Neural cell (in vitro differentiated cells): ENCODE results near the gene MICB. TPM values are rescaled to one million over a fixed set of nuclear protein-coding genes. Genes with fewer than 3 reads are reported as not detected.

Experiments
- H2AFZ ChIP-seq: fragments of 200-600, 300-800 bp; sonication (generic), shearing (Covaris generic); 2 replicates; pipeline ENCODE4 v1.6.0; 2014; ENCODE audit warnings: low read depth, mild to moderate bottlenecking, antibody characterized with exemption, low read length, moderate library complexity
- H3F3A ChIP-seq: fragments of 200-600 bp; shearing (Covaris generic); 2 replicates; pipeline ENCODE4 v1.6.1; 2016; ENCODE audit warnings: mild to moderate bottlenecking, moderate library complexity, mixed read lengths, antibody characterized with exemption, low read length; ENCODE audit not compliant: insufficient read depth, poor library complexity, severe bottlenecking
- H3K27ac ChIP-seq: fragments of 200-600, 300-800 bp; sonication (generic), shearing (Covaris generic); 2 replicates; pipeline ENCODE4 v1.5.1; 2014; ENCODE audit warnings: mild to moderate bottlenecking, low read length, moderate library complexity
- H3K27me3 ChIP-seq: fragments of 300-800, 200-600 bp; sonication (generic), shearing (Covaris generic); 2 replicates; pipeline ENCODE4 v1.6.0; 2014; ENCODE audit warnings: mild to moderate bottlenecking, low read depth, low read length, moderate library complexity; ENCODE audit not compliant: insufficient read depth
- H3K36me3 ChIP-seq: fragments of 300-800, 200-600 bp; sonication (generic), shearing (Covaris generic); 2 replicates; pipeline ENCODE4 v1.5.1; 2014; ENCODE audit warnings: mild to moderate bottlenecking, antibody characterized with exemption, low read length, moderate library complexity; ENCODE audit not compliant: insufficient read depth
- H3K4me2 ChIP-seq: fragments of 300-800, 200-600 bp; sonication (generic), shearing (Covaris generic); 2 replicates; pipeline ENCODE4 v1.6.0; 2014; ENCODE audit warnings: mild to moderate bottlenecking, low read length
- H3K4me3 ChIP-seq: fragments of 300-800, 200-600 bp; sonication (generic), shearing (Covaris generic); 2 replicates; pipeline ENCODE4 v1.5.1; 2014; ENCODE audit warnings: mild to moderate bottlenecking, low read length, moderate library complexity
- H3K79me2 ChIP-seq: fragments of 200-600 bp; shearing (Covaris generic); replicated peaks from 2 replicates; pipeline ENCODE4 v1.6.0; 2014; ENCODE audit warnings: mild to moderate bottlenecking, low read length, moderate library complexity; ENCODE audit not compliant: insufficient read depth
- H3K9ac ChIP-seq: fragments of 300-800, 200-600 bp; sonication (generic), shearing (Covaris generic); 2 replicates; pipeline ENCODE4 v1.6.1; 2016; ENCODE audit warnings: mild to moderate bottlenecking, low read length, mixed read lengths
- H3K9me2 ChIP-seq: fragments of 200-600 bp; shearing (Covaris generic); 2 replicates; pipeline ENCODE4 v1.6.1; 2016; ENCODE audit warnings: mild to moderate bottlenecking, low read length, mixed read lengths; ENCODE audit not compliant: insufficient read depth
- H3K9me3 ChIP-seq: fragments of 200-600, 300-800 bp; sonication (generic), shearing (Covaris generic); 2 replicates; pipeline ENCODE4 v1.6.1; 2016; ENCODE audit warnings: mild to moderate bottlenecking, mixed run types, low read length, moderate library complexity, mixed read lengths
- H4K20me1 ChIP-seq: fragments of 200-600 bp; shearing (Covaris generic); 2 replicates; pipeline ENCODE4 v1.6.1; 2016; ENCODE audit warnings: mild to moderate bottlenecking, mixed run types; ENCODE audit not compliant: insufficient read depth
- EP300 ChIP-seq: fragments of 450-650 bp; conservative IDR thresholded peaks from 2 replicates; pipeline ENCODE4 v1.6.1; 2014; ENCODE audit warnings: antibody characterized with exemption, mild to moderate bottlenecking, moderate library complexity; ENCODE audit not compliant: poor library complexity, severe bottlenecking
- EZH2 ChIP-seq: fragments of 200-600, 300-800 bp; shearing (Covaris generic), sonication (generic); IDR thresholded peaks from 2 replicates; pipeline ENCODE4 v1.6.1; 2014; ENCODE audit warnings: antibody characterized with exemption, low read length, borderline replicate concordance, mild to moderate bottlenecking; ENCODE audit not compliant: insufficient read depth, poor library complexity, severe bottlenecking
- MXI1 ChIP-seq: fragments of 450-650 bp; conservative IDR thresholded peaks from 2 replicates; pipeline ENCODE4 v1.6.1; 2014; ENCODE audit warnings: antibody characterized with exemption, mild to moderate bottlenecking; ENCODE audit not compliant: poor library complexity, severe bottlenecking
- POLR2AphosphoS5 ChIP-seq: IDR thresholded peaks from 2 replicates; pipeline ENCODE4 v1.6.1; 2012
- RAD21 ChIP-seq: fragments of 450-650 bp; conservative IDR thresholded peaks from 2 replicates; pipeline ENCODE4 v1.6.1; 2014; ENCODE audit warnings: antibody characterized with exemption, mild to moderate bottlenecking, moderate library complexity
- SMC3 ChIP-seq: fragments of 450-650 bp; conservative IDR thresholded peaks from 2 replicates; pipeline ENCODE4 v1.6.1; 2014; ENCODE audit warnings: antibody characterized with exemption, mild to moderate bottlenecking, moderate library complexity; ENCODE audit not compliant: poor library complexity
- TAF1 ChIP-seq: IDR thresholded peaks from 2 replicates; pipeline ENCODE4 v1.6.1; 2012; ENCODE audit warnings: low read depth
- polyA plus RNA-seq: library from polyadenylated mRNA; depleted of rRNA; stranded (reverse); fragments of >200 nt; gene quantifications from 2 replicates; pipeline ENCODE4 v1.2.3, GENCODE V29; 2014
- TF ChIP-seq, protein P1 (sequence below): fragments of 450-650 bp; IDR thresholded peaks from 2 replicates; pipeline ENCODE4 v1.5.1; 2014; ENCODE audit warnings: antibody characterized with exemption, mild to moderate bottlenecking, moderate library complexity; ENCODE audit not compliant: poor library complexity, severe bottlenecking
- TF ChIP-seq, protein P2 (sequence below): IDR thresholded peaks from 2 replicates; pipeline ENCODE4 v1.6.1; 2012; ENCODE audit warnings: borderline replicate concordance

MICB gene
- polyA plus RNA-seq, 1 donor from 2014 or later = not detected

DNA sequence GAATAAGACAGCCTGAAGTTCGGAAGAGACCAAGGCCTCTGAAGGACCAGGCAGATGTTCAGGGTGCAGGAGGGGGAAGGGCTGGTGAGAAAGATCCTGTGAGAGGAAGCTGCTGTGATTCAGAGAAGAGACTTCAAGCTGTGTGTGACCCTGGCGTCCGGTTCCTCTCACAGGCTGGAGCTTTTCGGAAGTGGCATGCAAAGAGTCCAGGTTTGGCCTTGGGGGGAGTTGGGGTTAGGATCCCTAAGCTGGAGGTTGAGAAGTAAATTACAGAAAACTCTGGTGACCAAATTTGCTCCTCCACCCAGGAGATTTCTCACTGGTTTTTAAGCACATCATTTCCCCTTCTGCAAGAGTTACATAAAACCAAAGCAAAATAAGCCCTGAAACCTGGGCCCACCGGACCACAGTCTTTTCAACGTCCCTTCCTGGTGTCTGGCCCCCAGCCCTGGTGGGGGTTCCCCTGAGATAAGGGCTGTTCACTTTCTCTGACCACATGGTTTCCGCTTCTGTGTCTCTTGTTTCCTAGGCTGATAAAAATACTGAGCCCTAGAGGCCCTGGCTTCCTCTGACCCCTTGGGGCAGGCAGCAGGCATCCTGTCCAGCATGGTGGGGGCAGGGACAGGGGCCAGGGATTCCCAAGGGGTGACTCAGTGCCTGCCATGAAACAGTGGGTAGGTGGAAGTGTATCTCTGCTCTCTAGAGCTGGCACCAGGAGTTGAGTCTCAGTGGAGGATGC lies 62.2 kb downstream of the MICB start:
- Histone ChIP-seq H4K20me1 (no peaks in the 10 kb centered on the region), H3K9me3 (no peaks in the 10 kb centered on the region), H3K79me2 (no peaks in the 10 kb centered on the region), H3K27ac (no peak overlapping the region), H2AFZ (no peak overlapping the region), H3K9me2 (no peaks in the 10 kb centered on the region), H3K4me2 (no peak overlapping the region), H3K4me3 (no peak overlapping the region), H3K27me3 (no peaks in the 10 kb centered on the region), H3K9ac (no peak overlapping the region), H3F3A (no peaks in the 10 kb centered on the region), H3K36me3 (no peaks in the 10 kb centered on the region)
- TF ChIP-seq POLR2AphosphoS5 (no peak), RAD21 (no peak), MXI1 (no peak), EP300 (no peak), EZH2 (no peak), TAF1 (no peak), SMC3 (no peak)
- TF ChIP-seq, protein P1, sequence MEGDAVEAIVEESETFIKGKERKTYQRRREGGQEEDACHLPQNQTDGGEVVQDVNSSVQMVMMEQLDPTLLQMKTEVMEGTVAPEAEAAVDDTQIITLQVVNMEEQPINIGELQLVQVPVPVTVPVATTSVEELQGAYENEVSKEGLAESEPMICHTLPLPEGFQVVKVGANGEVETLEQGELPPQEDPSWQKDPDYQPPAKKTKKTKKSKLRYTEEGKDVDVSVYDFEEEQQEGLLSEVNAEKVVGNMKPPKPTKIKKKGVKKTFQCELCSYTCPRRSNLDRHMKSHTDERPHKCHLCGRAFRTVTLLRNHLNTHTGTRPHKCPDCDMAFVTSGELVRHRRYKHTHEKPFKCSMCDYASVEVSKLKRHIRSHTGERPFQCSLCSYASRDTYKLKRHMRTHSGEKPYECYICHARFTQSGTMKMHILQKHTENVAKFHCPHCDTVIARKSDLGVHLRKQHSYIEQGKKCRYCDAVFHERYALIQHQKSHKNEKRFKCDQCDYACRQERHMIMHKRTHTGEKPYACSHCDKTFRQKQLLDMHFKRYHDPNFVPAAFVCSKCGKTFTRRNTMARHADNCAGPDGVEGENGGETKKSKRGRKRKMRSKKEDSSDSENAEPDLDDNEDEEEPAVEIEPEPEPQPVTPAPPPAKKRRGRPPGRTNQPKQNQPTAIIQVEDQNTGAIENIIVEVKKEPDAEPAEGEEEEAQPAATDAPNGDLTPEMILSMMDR = no peak
- TF ChIP-seq, protein P2, sequence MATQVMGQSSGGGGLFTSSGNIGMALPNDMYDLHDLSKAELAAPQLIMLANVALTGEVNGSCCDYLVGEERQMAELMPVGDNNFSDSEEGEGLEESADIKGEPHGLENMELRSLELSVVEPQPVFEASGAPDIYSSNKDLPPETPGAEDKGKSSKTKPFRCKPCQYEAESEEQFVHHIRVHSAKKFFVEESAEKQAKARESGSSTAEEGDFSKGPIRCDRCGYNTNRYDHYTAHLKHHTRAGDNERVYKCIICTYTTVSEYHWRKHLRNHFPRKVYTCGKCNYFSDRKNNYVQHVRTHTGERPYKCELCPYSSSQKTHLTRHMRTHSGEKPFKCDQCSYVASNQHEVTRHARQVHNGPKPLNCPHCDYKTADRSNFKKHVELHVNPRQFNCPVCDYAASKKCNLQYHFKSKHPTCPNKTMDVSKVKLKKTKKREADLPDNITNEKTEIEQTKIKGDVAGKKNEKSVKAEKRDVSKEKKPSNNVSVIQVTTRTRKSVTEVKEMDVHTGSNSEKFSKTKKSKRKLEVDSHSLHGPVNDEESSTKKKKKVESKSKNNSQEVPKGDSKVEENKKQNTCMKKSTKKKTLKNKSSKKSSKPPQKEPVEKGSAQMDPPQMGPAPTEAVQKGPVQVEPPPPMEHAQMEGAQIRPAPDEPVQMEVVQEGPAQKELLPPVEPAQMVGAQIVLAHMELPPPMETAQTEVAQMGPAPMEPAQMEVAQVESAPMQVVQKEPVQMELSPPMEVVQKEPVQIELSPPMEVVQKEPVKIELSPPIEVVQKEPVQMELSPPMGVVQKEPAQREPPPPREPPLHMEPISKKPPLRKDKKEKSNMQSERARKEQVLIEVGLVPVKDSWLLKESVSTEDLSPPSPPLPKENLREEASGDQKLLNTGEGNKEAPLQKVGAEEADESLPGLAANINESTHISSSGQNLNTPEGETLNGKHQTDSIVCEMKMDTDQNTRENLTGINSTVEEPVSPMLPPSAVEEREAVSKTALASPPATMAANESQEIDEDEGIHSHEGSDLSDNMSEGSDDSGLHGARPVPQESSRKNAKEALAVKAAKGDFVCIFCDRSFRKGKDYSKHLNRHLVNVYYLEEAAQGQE = no peak

DNA sequence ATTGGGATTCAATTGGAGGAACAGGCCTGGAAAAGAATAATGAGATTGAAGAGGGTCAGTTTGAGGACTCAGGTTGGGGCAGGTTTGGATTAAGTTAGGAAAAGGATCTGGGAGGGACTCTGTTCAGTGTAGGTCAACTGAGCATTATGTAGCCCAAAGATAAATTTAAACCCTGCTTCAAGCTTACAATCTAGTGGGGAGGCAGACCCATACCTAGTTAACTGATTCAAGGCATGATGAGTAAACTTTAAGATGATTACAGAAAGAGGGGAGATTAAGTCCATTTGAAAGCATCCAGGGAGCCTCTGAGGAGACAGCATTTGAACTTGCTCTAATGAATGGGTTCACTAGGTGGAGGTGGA lies 62.7 kb downstream of the MICB start:
- H3K9me3 ChIP-seq = no peaks in the 10 kb centered on the region
- H3K36me3 ChIP-seq = no peaks in the 10 kb centered on the region
- H3K79me2 ChIP-seq = no peaks in the 10 kb centered on the region
- H3K27me3 ChIP-seq = no peaks in the 10 kb centered on the region
- no peak overlapping the region for H3K4me3 ChIP-seq
- H3F3A ChIP-seq = no peaks in the 10 kb centered on the region
- no peak overlapping the region for H3K27ac ChIP-seq
- no peak for TF ChIP-seq RAD21
- TF ChIP-seq EZH2 = no peak
- TF ChIP-seq, protein P2 = no peak
- no peak for TF ChIP-seq MXI1
- TF ChIP-seq TAF1 = no peak
- TF ChIP-seq POLR2AphosphoS5 = no peak
- no peak for TF ChIP-seq SMC3
- TF ChIP-seq, protein P1 = no peak
- no peak for TF ChIP-seq EP300
- no peak overlapping the region for H3K9ac ChIP-seq
- no peak overlapping the region for H2AFZ ChIP-seq
- no peaks in the 10 kb centered on the region for H3K9me2 ChIP-seq
- no peak overlapping the region for H3K4me2 ChIP-seq
- no peaks in the 10 kb centered on the region for H4K20me1 ChIP-seq
